ENCODE measurements around the gene XXYLT1. TPM values are rescaled to one million over a fixed set of nuclear protein-coding genes. Genes with fewer than 3 reads are reported as not detected.

Gene XXYLT1
- total RNA-seq, 1 donor from 2014 or later, result 2.7 TPM

DNA sequence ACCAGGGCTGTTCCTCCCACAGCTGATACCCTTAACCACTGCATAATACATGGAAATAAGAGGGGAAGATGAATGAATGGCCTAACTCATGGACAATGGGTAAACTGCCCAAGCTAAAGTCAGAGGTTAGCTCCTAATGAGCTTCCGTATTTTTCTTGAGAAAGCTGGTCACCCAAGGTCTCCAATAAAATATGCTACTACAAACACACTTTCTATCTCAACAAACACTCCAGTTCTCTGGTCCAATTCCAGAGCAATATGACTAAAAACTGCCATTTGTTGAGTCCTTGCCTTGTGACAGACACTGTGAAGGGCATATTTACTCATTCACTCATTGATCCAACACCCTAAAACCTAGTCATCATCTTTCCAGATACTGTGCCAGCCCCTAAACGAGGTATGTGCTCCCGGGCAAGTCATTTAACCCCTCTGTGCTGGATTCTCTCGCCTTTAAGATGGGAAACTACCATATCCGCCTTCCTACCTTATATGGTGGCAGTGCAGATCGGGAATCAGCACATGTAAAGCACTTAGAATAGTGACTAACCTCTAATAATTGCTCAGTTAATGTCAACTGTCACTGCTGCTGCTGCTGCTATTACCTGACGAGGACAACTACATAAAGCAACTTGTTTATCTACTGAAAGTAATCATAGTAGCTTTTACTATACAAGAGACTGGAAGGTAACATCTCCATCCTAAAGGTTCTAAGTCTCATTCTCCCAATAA lies 89.1 kb downstream of the XXYLT1 start:
- DNase-seq (ENCODE audit: missing footprints) (no peak), ATAC-seq (no peak)
- intact Hi-C loops (cut with DNase I), result no loop called here

DNA sequence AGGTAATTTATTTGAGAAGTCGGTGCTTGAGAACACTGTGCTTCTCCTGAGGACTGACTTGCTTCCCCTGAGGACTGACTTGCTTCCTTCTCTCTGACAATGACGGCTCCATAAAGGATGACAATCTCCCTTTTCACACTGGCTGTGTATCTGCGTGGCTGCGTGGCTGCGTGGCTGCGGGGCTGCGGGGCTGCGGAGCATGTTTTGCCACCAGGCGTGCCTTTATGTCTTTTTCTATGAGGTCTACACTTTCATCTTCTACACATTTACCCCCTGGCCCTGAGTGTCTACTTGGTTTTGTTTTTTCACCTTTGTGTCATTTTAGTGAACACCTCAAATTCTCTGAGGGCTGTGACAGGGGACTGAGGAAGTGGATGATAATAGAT lies 89.9 kb downstream of the XXYLT1 start:
- ATAC-seq (no peak), DNase-seq (ENCODE audit: missing footprints) (no peak)
- intact Hi-C loops (cut with DNase I), result no loop called here

DNA sequence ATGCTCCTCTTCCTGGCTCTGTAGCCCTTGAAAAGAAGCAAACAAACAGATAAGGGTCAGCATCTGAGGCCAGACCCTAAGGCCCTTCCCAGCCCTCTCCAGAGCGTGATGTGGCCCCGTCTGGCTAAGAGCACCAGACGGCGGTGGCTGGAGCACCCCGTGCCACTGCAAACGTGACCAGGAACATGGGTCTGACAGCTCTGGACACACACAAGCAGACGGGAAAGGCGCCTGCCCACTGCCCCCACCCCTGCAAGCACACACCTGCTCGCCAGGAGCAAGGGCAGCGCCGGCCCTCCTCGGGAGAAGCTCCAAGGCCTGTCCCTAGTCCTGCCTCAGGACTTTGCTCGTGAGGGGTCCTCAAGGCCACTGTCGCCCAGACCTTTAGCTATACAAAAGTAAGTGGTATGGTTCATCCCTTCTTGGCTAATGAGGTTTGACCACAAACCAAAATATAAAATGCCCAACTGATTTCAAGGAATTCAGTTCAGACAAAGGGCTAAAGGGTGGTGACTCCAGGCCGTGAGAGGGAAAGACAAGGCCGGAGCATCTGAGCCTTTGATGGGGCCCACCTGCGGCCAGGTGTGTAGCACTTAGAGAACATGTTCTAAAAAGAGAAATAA lies 90.4 kb downstream of the XXYLT1 start:
- ATAC-seq, result no peak
- intact Hi-C loops (cut with DNase I), result no loop called here

DNA sequence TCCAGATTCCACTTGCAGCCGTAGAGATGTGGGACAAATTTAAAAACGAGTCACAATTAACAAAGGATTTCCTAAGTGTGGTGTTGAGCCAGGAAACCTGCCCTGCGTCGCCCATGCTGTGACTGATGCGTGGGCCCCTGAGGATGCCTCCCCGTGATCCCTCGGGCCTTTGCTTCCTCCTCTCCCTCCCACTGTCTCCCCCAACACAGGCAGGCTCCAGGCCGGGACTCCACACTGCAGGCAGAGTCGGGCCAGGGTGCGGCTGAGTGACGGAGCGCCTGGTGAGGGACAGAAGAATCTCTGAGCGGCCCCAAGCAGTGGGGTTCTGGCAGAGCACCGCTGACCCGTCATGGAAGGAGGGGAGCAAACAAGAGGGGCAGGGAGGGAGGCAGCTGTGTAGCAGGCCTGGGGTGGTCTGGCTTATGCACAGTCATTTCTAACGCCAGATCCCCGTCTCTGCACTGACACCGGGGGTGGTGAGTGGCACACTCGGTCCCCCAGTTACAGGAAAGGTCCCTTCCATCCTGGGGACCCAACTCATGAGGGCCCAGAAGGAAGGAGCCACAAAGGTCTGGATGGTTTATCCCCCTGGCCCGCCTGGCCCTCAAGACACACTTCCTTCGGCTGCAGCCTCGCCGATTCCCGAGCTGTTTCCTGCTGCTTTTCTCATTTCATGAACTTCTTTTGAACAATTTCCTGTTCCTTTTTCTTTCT lies 91.0 kb downstream of the XXYLT1 start:
- no peak for DNase-seq (ENCODE audit: missing footprints)
- ATAC-seq, result no peak
- intact Hi-C loops (cut with DNase I), result loop anchor here (2.0 kb wide), 1 partner anchor 27 kb away; no protein-coding TSS in a partner anchor

More for the DNA sequence above, 90.4 kb downstream of the XXYLT1 start:
- no peak for DNase-seq (ENCODE audit: missing footprints)

DNA sequence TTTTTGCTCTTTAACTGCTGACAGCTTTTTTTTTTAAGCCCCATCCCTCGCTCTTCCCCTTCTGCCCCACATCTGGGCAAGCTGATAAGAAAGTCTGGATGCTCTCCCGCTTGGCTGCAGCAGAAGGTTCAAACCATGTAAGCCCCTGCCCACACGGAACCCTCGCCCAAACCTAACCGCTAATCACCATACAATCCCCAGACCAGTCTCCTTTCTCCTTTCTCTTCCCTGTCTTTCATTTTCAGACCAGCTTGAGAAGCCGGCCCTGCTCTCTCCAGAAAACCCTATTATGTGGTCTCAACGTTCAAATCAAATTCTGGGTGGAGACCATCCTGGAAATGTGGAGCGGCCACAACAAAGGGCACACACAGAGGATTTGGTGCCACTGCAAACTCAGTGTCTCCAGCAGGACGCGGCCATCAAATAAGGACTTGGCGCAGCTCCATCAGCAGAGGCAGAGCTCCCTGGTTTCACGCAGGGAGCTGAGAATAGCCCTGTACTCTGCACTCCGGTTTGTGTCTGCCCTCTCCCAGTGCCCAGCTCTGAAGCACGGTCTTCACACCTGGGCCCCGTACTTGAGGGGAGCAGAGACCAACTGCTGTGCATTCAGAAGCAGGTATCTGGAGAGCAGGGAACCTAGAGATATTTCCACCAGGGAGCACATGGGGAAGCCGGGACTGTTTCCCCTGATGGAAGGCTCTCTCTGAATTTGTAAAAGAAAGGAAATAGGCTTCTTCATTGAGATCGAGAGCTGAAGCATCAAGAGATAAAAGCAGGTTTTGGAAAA lies 92.6 kb downstream of the XXYLT1 start:
- DNase-seq (ENCODE audit: missing footprints) (no peak), ATAC-seq (peak; percentile 70)
- intact Hi-C loops (cut with DNase I), result loop anchor here (2.0 kb wide), 1 partner anchor 26 kb away; no protein-coding TSS in a partner anchor

DNA sequence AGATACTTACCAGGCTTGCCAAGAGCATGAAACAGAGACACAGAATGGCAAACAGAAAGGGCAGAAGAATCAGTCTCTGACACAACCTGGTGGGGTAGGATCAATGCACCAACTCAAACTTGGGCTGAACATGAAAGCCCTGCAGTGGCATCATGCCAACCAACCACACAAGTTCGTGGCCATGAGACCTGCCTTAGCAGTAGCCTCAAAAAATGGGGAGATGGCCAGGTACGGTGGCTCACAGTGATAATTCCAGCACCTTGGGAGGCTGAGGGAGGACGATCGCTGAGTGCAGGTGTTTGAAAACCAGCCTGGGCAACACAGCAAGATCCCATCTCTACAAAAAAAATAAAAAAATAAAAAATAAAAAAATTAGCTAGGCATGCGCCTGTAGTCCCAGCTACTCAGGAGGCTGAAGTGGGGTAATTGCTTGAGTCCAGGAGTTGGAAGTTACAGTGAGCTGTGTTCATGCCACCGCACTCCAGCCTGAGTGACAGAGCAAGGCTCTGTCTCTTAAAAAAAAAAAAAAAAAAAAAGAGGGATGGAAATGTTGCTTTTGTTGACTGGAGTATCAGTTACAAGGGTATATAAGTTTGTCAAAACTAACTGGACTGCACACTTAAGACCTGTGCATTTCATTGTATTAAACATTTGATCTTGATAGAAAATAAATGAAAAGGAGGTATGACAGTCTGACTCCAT lies 93.4 kb downstream of the XXYLT1 start:
- ATAC-seq (no peak), DNase-seq (ENCODE audit: missing footprints) (no peak)
- intact Hi-C loops (cut with DNase I), result loop anchor here (2.0 kb wide), 1 partner anchor 25 kb away; no protein-coding TSS in a partner anchor

DNA sequence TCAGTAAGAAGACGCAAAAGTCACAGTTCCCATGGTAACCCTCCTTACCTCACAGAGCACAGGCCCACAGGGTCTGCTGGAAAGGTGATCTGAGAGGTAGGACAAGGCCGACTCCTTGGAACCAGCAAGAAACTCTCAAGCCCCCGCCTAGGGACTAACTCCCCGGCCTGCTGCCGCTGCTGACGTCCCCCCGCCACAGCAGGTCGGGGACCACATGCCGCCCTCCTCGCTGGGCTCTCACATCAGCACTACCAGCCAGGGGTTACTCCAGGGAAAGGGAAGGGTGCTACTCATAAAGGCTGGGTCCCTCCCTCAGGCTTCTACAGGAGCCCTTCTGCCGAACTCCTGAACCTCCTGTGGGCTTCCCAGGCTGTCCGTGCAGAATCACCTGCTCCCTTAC lies 94.2 kb downstream of the XXYLT1 start:
- intact Hi-C loops (cut with DNase I), result no loop called here
- ATAC-seq, result no peak
- no peak for DNase-seq (ENCODE audit: missing footprints)

DNA sequence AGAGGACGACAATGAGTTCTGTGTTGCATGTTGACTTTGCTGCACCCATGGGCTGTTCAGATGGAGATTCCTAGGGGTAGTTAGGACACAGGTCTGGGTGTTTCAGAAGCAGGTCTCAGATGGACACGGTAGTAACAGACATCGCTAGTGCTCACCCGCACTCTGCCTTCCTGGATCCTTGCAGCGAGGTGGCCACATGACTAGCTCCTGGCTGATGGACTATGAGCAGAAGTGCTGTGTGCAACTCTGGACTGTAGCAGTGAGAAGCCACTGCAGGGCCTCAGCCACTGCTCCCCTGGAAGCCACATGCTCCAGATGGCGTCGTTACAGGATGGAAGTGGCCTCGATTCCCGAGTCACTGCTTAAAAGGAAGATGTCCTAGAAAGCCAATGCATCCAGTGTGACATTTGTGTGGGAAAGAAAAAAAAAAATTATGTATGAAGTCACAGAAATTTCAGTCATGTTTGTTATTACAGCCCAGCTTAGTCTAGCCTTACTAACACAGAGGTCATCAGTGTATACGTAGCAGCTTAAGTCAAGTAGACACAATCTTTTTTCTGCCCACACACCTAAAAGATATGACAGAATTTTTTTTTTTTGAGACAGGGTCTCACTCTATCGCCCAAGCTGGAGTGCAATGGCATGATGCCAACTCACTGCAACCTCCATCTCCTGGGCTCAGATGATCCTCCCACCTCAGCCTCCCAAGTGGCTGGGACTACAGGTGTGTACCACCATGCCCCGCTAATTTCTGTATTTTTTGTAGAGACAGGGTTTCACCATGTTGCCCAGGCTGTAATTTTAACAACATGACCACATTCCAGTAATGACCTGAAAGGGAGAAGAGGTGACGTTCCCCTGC lies 95.3 kb downstream of the XXYLT1 start:
- intact Hi-C loops (cut with DNase I), result no loop called here
- ATAC-seq (no peak), DNase-seq (ENCODE audit: missing footprints) (no peak)

DNA sequence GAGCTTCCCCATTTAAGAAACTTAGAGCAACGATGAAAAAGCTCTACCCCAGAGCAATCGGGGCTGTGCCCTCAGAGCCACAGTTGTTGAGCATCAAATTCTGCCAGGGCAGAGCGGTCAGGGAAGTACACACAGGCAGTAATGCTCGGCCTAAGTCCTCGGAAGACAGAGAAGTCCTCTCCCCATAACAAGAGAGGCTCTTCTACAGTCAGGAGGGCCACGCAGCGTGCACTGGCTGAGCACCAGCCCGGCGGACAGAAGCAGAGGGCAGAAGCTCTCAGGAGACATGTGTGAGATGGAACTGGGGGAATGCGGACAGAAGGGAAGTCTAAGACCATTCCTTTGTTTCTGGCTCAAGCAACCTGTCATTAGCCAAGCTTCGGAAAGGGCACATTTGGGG lies 95.9 kb downstream of the XXYLT1 start:
- ATAC-seq, result no peak
- DNase-seq (ENCODE audit: missing footprints), result no peak
- intact Hi-C loops (cut with DNase I), result no loop called here

DNA sequence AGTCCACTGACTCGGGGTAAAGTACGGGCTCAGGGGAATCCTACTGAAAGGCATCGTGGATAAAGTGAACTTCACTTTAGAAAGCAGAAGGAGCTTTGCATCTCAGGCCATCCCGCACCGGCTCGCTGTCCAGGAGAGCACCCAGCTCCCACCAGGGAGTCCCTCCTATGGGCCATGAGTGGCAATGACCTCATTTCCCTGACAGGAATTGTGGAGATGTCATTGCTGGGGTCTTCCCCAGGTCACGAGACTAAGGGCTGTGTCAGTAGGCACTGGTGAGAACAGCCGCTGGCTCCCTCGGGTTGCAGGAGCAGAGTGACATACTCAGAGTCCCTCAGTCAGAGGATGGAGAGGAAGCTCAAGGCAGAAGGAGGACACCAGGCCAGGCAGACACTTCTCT lies 97.3 kb downstream of the XXYLT1 start:
- DNase-seq (ENCODE audit: missing footprints), result no peak
- no peak for ATAC-seq
- intact Hi-C loops (cut with DNase I), result no loop called here

DNA sequence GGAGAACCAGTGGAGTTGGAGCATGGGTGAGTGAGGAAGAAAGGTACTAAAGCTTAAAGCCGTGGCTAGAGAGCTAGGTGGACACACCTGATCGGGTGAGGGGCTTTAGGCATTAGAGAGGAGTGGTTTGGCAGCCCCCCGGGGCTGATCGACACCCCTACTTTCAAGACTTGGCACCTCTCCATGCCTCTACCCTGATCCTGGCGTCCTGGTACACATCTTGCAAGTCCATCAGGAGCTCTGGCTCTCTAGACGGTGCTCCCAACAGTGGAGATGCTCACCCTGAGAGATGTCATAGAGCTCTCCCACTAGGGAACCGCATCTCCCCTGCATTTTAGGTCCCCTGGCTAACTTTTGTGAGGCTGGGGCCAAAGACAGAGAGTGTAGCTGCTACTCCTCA lies 98.1 kb downstream of the XXYLT1 start:
- DNase-seq (ENCODE audit: missing footprints) (no peak), ATAC-seq (no peak)
- intact Hi-C loops (cut with DNase I), result no loop called here

DNA sequence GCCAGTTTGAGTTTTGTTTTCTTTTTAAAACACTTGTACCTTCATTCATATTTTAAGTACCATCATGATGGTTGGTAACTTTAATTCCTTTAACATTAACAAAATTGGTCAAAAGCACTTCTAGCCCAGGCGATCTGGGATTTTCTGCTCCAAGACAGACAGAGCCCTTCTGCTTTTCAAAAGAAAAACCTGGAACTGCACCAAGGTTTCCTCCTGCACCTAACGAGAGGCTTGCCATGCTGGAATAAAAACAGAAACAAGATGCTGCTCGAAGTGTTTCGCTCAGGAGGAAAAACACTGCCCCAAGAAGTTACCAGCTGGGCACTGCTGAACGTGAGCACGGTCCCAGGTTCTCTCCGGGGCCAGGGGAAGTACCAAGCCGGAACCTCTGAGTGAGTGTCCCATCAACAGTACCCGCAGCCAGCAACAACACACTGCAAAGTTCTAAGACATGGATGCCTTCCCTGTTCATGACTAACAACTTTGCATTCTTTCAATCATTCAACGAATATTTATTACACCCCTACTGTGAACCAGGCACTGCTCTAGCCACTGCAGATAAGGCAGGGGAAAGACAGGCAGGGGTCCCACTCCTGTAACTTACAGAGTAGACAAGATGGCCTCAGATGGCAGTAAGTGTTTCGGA lies 98.8 kb downstream of the XXYLT1 start:
- DNase-seq (ENCODE audit: missing footprints) (no peak), ATAC-seq (no peak)
- intact Hi-C loops (cut with DNase I), result no loop called here

DNA sequence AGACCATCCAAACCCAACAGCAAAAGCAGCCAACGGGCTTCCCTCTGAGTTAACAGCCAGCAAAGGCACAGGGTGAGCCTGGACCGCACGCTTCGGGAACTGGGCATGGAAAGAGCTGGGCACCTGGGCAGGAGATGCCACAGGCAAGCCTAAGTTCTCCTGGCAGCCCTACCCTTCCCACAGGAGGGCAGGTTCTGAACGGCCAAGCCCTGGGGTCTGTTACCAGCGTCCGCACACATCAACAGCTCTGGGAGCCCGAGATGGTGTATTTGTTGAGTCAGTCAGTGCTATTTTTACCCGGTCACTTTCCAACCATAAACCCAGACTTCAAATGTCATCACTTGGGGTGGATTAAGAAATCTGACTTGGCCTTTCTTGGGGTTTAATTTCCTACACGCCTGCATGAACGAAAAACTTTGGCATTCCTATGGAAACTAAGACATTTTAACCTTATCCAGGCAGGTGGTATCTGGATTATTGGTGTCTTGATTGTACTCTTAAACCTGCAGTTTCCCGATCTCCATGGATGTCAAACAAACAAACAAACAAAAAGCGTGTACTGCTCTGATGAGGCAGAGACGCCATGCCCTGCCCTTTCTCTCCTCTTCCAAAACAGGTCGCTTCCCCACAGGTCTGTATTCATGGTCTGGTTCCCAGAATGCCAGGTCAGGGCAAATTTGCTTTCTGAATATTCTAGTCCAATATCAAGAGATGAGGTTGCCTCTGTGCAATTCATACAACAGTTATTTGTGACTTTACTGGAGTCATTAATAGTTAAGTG lies 99.7 kb downstream of the XXYLT1 start:
- peak; percentile 81 for ATAC-seq
- no peak for DNase-seq (ENCODE audit: missing footprints)
- intact Hi-C loops (cut with DNase I), result no loop called here

DNA sequence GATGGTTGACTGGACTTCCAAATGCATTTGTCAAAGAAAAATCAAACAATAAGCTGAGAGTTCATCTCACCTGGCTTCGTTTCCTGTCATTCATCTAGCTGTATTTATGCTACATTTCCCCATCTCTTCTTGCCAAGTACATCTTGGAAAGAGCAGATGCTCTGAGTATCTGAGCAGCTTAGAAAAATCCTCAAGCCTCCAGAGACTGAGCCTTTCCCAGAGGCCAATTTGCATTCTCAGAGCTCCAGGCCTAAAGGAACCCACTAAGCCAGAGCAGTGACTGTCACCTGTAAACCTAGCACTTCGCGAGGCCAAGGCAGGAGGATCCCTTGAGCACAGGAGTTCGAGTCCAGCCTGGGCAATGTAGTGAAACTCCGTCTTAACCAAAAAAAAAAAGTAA lies 100.5 kb downstream of the XXYLT1 start:
- ATAC-seq (no peak), DNase-seq (ENCODE audit: missing footprints) (no peak)
- intact Hi-C loops (cut with DNase I), result no loop called here

DNA sequence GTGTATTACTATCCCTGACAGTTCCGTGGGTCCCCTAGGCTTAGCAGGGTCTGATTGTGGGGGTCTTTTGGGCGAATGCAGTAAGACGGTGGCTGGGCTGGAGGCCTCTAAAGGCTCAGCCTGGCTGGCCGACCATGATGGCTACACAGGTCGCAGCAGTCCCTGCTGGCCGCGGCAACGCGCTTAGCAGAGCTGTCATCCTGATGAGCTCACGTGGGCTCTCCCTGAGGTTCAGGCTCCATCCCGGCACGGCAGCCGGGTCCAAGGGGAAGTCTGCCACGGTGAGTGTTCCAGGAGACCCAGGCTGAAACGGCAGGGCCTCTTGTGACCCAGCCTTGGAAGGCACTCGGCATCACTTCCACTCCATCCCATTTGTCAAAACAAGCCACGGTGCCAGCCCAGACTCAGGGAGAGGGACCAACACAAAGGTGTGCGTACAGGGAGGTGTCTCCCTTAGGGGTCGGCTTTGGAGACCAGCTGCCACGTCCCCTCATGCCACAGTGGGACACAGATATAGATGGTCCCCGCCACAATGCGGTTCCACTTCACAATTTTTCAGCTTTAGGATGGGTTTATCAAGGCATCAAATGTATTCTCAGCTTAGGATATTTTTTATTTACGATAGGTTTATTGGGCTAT lies 101.8 kb downstream of the XXYLT1 start:
- intact Hi-C loops (cut with DNase I), result no loop called here
- ATAC-seq, result no peak
- DNase-seq (ENCODE audit: missing footprints), result no peak
